Measurements from ENCODE around the gene CYP27C1. TPM values are rescaled to one million over a fixed set of nuclear protein-coding genes. Genes with fewer than 3 reads are reported as not detected.

CYP27C1 gene
- total and polyA plus RNA-seq, 2 of the 13 experiments (the other 11 are each of a cell fraction or from before 2014, with no cell fraction given): not detected

- no peak for TF ChIP-seq ZNF260 (CRISPR knock-in tag; IDR thresholded peaks at IDR 0.05; ENCODE audit: borderline replicate concordance, low read depth)
- 0 out of 2 replicates have a peak, but pooled peaks have one; percentile 11 for TF ChIP-seq ZNF644 (CRISPR knock-in tag; IDR thresholded peaks at IDR 0.05; ENCODE audit: low read depth)
- TF ChIP-seq THRA (CRISPR knock-in tag; IDR thresholded peaks at IDR 0.05; ENCODE audit: borderline replicate concordance): peak; percentile 21; the same call in 1 of the 2 replicates
- peak; percentile 83 for TF ChIP-seq RARA (CRISPR knock-in tag; IDR thresholded peaks at IDR 0.05)
- TF ChIP-seq ZNF775 (CRISPR knock-in tag; IDR thresholded peaks at IDR 0.05; ENCODE audit: borderline replicate concordance): no peak
- TF ChIP-seq ZMYM4 (CRISPR knock-in tag; IDR thresholded peaks at IDR 0.05): 0 out of 2 replicates have a peak, but pooled peaks have one; percentile 18
- TF ChIP-seq ZBTB44 (CRISPR knock-in tag; IDR thresholded peaks at IDR 0.05): no peak
- TF ChIP-seq PLSCR1 (CRISPR knock-in tag; IDR thresholded peaks at IDR 0.05; ENCODE audit: borderline replicate concordance): no peak
- TF ChIP-seq ARNTL (CRISPR knock-in tag; IDR thresholded peaks at IDR 0.05): no peak
- 0 out of 2 replicates have a peak, but pooled peaks have one; percentile 17 for TF ChIP-seq PAXIP1 (CRISPR knock-in tag; conservative IDR thresholded peaks at IDR 0.05)
- no peak for TF ChIP-seq YY1 (IDR thresholded peaks at IDR 0.05; ENCODE audit: insufficient read depth, insufficient replicate concordance, low read depth, low read length)
- TF ChIP-seq ATF4 (CRISPR knock-in tag; IDR thresholded peaks at IDR 0.05): peak in 1 of 2 experiments; percentile 62; a peak in 1 of 4 replicates
- TF ChIP-seq ZSCAN29 (CRISPR knock-in tag; conservative IDR thresholded peaks at IDR 0.05): no peak
These were observed 11.2 kb upstream of the CYP27C1 start (continued) for GRCh38 chr2:127231130-127231865.

Data from HepG2 (cell line).